H1 (cell line): ENCODE results near the gene RIN3.

ENCODE experiments used
- CBX5 ChIP-seq: fragments of 300-800, 300-1000 bp; sonication (generic); IDR thresholded peaks from 2 replicates; pipeline ENCODE4 v1.7.1; 2016; ENCODE audit warnings: antibody characterized with exemption, low read length, low read depth
- CHD2 ChIP-seq: IDR thresholded peaks from 2 replicates; pipeline ENCODE4 v1.6.1; 2012; ENCODE audit warnings: low read length, improper control_type of control experiment
- CTCF ChIP-seq, 3 experiments: IDR thresholded peaks; 1 replicate in 2 of 3; 2 replicates in 1 of 3; pipeline versions ENCODE4 v1.5.1 to v1.6.1; 2011; ENCODE audit warnings: low read length in 3 of 3, mild to moderate bottlenecking in 3 of 3, inconsistent platforms in 2 of 3, low read depth in 1 of 3, moderate library complexity in 1 of 3; ENCODE audit not compliant: insufficient read depth in 1 of 3; ENCODE audit errors: control extremely low read depth in 1 of 3
- EP300 ChIP-seq, 2 experiments: IDR thresholded peaks; 1 replicate in 1 of 2; 2 replicates in 1 of 2; pipeline ENCODE4 v1.6.1; 2011 to 2012; ENCODE audit warnings: low read depth in 2 of 2, low read length in 2 of 2, mild to moderate bottlenecking in 2 of 2, borderline replicate concordance in 1 of 2, inconsistent platforms in 1 of 2, moderate library complexity in 1 of 2
- EZH2 ChIP-seq: fragments of 200-600 bp; sonication (generic); IDR thresholded peaks from 2 replicates; pipeline ENCODE4 v1.7.1; 2012; ENCODE audit warnings: low read depth, mild to moderate bottlenecking, moderate library complexity, low read length, inconsistent platforms; ENCODE audit not compliant: severe bottlenecking
- JUND ChIP-seq: IDR thresholded peaks from 2 replicates; pipeline ENCODE4 v1.6.1; 2011; ENCODE audit warnings: mild to moderate bottlenecking, improper control_type of control experiment, low read length
- MAX ChIP-seq: IDR thresholded peaks from 2 replicates; pipeline ENCODE4 v1.6.1; 2012; ENCODE audit warnings: inconsistent platforms
- POLR2AphosphoS5 ChIP-seq: IDR thresholded peaks from 2 replicates; pipeline ENCODE4 v1.6.1; 2011; ENCODE audit warnings: low read depth, low read length
- SIN3A ChIP-seq, 2 experiments: IDR thresholded peaks in 1 of 2; conservative IDR thresholded peaks in 1 of 2; 2 replicates each; pipeline ENCODE4 v1.6.1; 2011 to 2012; ENCODE audit warnings: low read length in 2 of 2, improper control_type of control experiment in 1 of 2, low read depth in 1 of 2, mild to moderate bottlenecking in 1 of 2
- SP2 ChIP-seq: IDR thresholded peaks from 2 replicates; pipeline ENCODE4 v1.6.1; 2012; ENCODE audit warnings: mild to moderate bottlenecking, low read length, inconsistent platforms

GRCh38 chr14:92678766-92679165, 165.2 kb downstream of the RIN3 start:
- no peak for TF ChIP-seq SP2
- TF ChIP-seq MAX: no peak
- TF ChIP-seq CHD2: no peak
- no peak for TF ChIP-seq POLR2AphosphoS5
- no peak for TF ChIP-seq CBX5
- TF ChIP-seq JUND: no peak
- TF ChIP-seq EP300 (IDR thresholded peaks at IDR 0.05; ENCODE audit: borderline replicate concordance in 1 of 2, low read depth in 2 of 2, low read length in 2 of 2): no peak
- no peak for TF ChIP-seq SIN3A (conservative IDR thresholded peaks at IDR 0.05 in 1 of 2, IDR thresholded peaks at IDR 0.05 in 1 of 2; ENCODE audit: low read depth in 1 of 2, low read length in 2 of 2)
- no peak for TF ChIP-seq EZH2
- TF ChIP-seq CTCF (IDR thresholded peaks at IDR 0.05; ENCODE audit: control extremely low read depth in 1 of 3, insufficient read depth in 1 of 3, low read depth in 1 of 3, low read length in 3 of 3): no peak
